Measurements from ENCODE around the gene BABAM2.

Gene BABAM2

DNA sequence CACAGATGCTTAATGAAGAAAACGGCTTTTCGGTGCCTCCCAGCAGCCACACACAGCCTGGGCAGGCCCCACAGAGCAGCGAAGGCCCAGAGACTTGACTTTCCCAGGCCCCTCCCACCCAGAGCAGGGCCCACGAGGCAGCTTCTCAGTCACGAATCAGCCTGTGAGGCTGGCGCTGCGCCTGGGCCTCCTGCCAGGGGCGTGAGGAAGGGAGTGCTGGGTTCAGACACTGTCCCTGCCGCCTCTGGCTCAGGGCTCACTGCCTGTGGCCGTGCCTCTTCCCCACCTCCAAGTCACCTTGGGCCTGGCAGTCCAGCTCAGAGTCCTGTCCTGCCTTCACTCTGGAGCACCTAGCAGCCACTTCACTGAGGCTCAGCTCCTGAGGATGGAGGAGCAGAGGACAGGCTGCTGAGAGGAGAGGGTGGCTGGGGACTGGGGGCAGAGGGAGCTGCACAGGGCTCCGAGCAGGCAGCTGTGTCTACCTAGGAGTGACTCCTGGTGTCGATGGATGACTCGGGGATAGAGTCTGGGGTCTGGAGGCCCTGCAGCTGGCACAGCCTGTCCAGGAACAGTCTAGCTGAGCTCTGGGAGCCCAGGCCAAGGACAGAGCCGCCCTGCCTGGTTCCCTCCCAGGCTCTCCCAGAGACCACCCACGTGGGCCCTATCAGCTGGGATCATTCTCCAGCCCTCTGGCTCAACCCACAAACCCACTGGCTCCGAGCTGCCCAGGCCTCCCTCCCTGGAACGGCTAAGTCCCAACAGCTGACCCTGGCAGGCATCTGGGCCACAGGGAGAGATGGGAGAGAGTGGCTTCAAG, 465.8 kb downstream of the BABAM2 start:
- DNase-seq, result no peak
- in situ Hi-C loops (cut with HindIII; ENCODE audit: low pct_ligation_motif_present, low pct_unique_long_range_greater_than_20kb, low sequenced_read_pairs), result no loop called here

DNA sequence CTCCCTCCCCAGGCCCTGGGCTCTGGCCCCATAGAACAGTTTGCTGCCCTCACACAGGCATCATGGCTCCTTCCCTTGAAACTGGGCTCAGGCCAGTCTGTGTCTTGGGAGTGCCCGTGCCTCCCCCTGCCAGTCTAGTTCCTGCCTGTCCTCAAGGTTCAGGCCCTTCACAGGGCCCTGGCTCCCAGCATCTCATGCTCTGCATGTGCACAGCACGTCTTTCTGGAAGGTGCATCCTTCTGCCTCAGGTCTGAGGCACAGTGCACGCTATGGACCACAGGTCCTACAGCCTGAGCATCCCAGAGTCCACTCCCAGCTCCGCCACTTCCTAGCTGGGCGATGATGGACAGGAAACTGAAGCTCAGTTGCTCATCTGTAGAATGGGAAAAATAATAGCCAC, 466.5 kb downstream of the BABAM2 start:
- no peak for DNase-seq
- in situ Hi-C loops (cut with HindIII; ENCODE audit: low pct_ligation_motif_present, low pct_unique_long_range_greater_than_20kb, low sequenced_read_pairs), result no loop called here

DNA sequence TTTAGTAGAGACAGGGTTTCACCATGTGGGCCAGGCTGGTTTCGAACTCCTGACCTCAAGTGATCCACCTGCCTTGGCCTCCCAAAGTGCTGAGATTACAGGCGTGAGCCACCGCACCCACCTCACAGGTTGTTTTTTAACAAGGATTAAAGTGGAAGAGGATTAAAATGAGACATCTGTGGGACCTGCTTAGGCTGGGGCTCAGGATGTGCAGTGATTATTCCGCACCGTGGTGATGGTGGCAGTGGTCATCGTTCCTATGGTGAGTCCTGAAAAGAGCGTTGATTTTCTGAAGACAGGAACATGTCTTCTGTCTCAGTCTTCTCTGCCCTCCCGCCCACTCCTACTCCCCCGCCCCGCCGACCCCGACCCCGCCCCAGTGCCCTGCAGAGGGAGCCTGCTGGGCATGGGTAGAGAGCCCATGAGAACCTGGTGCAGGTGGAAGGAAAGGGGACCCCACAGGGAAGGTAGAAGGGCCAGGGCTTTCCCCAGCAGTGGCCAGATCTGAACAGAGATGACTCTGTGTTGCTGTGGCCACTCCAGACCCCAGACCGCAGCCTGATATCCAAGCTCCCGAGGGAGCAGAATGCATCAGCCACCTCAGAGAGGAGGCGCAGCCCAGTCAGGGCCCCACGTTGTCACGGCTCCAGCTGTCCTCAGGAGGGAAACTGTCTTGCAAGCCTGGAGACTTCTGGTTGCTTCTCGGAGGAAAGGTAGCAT, 467.6 kb downstream of the BABAM2 start:
- in situ Hi-C loops (cut with HindIII; ENCODE audit: low pct_ligation_motif_present, low pct_unique_long_range_greater_than_20kb, low sequenced_read_pairs), result no loop called here
- no peak for DNase-seq

DNA sequence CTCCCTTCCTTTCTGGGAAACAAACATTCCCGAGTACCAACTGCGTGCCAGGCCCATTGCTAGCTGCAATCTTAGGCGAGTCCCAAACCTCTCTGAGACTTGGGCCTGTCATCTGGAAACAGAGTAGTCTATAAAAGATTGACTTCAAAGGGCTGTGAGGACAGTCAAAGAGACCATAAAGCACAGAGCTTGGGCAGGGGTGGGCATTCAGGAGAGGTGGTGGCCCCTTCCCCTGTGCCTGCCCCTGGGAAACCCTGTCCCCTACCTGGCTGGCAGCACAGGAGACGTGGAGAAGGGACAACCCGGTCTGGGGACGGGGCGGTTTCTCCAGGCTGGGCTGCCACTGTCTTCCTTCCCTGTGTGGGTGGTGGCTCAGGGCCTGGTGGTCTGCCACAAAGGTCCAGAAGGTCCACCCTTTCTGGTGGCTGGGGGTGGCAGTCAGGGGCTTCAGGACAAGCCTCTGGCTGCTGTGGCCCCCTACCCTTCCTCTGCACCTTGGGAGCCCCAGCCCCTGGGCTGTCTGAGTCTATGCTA, 468.2 kb downstream of the BABAM2 start:
- DNase-seq, result no peak
- in situ Hi-C loops (cut with HindIII; ENCODE audit: low pct_ligation_motif_present, low pct_unique_long_range_greater_than_20kb, low sequenced_read_pairs), result no loop called here

DNA sequence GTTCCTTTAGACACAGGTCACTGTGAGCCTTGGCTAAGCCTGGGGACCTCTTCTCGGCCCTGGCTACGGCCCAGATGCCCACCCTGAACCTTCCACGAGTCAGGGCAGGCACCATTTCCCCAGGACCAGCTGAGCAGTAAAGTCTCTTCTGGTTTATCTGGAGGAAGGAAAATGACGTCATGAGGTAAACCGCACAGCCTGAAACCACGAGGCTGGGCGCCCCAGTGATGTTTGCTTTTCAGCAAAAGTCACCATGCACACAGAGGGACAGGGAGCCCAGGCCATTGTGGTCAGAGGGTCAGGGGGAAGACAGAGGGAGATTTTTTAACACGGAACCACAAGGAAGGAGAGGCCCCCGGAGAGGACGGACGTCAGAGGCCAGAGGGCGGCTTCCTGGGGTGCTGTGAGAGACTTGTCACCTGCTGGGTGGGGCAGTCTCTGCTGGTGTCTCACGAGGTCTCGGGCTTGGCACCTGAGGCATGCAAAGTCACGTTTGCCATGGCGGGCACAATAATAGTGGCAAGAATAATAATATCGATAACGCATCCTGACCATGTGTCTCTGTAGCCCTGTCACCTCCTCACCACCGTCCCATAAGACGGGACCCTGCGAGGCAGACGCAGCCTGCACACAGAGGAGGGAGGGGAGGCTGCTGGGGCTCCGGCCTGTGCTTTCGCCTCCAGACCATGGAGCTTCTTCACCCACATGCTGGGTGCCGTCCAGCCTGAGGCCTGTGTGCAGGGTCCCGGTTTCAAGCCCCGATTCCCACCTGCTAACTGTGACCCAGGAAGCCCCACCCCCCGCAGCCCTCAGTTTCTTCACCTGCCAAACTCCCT, 468.9 kb downstream of the BABAM2 start:
- in situ Hi-C loops (cut with HindIII; ENCODE audit: low pct_ligation_motif_present, low pct_unique_long_range_greater_than_20kb, low sequenced_read_pairs), result no loop called here
- DNase-seq, result no peak

DNA sequence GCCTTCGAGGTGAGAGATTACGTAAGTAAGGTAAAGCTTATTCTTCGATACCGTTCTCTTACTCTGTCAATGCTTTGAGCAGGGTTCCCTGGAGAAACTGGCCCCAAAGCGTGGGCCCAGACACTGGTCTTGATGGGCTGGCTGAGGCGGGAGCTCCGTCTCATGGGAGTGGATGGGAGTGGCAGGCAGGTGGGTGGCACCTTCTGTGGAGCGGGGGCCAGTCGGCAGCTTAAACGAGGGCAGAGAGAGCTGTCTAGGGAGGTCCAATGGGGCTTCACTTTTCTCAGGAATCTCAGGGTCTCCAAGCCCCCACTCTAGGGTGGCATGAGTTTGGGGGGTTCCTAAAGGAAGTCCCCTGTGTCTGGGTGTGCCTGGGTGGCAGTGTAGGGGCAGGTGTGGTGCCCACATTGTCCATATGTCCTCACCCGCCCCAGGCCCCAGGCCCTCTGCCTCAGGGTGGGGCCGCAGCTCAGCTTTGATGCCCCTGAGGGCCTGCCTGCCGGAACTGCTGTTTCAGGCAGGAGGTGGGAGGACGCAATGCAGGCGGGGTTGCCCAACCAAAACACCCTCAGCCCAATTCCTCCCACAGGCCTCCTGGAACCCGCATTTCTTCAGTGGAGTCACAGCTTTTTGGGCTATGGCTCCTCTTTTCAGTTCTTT, 469.7 kb downstream of the BABAM2 start:
- no peak for DNase-seq
- in situ Hi-C loops (cut with HindIII; ENCODE audit: low pct_ligation_motif_present, low pct_unique_long_range_greater_than_20kb, low sequenced_read_pairs), result no loop called here

DNA sequence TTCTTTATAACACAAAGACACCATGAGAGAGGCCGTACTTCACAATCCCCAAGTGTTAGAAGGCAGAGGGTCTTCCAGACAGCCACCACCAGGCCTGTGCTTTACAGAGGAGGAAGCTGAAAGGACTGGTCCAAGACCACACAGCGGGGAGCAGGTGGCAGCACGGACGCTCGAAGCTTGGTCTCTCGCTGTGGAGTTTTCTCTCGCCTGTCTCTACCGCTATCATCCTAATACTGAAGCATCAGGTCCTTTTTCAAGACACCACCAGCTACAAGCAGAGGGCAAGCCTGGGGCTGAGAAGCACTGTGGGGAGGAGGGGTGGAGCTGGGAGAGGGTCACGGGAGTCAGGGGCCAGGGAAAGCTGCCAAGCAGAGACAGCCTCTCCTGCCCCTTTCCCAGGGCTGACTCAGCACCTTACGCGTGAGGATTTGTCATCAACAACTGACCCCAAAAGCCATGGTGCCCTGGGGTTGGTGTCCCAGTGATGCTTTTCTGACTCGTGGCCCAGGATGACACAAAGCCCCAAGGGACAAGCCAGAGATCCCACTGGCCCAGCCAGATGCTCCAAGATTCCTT, 470.3 kb downstream of the BABAM2 start:
- DNase-seq, result peak; percentile 25
- in situ Hi-C loops (cut with HindIII; ENCODE audit: low pct_ligation_motif_present, low pct_unique_long_range_greater_than_20kb, low sequenced_read_pairs), result no loop called here

DNA sequence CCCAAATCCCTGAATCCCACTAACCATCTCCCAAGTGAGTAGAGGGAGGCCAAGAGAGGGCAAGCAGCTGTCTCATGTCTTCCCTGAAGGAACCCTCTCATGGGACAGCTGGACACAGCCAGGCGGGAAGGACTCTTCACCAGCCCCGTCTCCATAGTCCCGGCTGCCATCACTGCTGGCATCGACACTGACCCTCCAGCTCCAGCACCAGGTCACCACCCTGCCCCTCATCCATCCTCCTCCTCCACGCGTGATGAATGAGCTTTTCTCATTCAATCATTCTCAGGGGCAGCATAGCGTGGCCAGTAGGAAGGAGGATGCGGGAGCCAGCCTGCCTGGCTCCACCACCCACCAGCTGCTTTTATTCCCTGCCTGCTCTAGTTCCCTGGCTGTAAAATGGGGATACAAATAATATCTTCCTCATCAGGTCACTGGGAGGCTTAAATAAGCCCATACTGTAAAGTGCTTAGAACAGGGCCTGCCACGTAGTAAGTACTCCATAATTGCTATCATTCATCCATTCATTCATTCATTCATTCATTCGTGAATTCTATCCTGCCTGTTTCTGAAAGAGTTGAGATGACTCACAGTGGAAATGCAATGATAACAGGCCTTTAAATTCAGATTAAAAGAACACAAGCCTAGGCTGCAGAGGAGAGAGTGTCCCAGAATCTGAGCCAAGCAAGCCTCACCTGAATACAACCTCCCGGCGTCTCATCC, 471.6 kb downstream of the BABAM2 start:
- in situ Hi-C loops (cut with HindIII; ENCODE audit: low pct_ligation_motif_present, low pct_unique_long_range_greater_than_20kb, low sequenced_read_pairs), result no loop called here
- no peak for DNase-seq

DNA sequence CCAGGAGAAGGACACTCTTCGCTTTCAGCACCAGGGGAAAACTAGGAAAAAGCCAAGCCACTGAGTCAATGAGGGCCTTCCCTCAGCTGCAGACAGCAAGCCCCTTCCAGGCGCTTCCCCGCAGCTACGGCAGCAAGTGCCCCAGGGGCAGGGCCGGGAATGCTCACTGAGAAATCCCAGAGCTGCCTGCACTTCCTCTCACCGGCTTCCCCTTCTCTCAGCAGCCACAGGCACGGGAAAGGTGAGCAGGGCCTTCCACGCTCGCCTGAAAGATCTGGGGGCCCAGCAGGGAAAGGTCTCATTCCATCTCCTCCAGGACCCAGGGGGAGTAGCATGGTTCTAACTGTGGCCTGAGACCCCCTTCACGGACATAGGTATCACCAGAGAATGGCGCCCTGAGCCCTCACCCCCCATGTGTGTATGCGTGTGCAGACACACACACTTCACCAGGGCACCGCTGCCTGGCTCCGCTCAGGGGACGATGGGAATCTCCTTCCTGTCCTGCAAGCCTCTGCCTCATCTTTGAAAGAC, 472.5 kb downstream of the BABAM2 start:
- in situ Hi-C loops (cut with HindIII; ENCODE audit: low pct_ligation_motif_present, low pct_unique_long_range_greater_than_20kb, low sequenced_read_pairs), result no loop called here
- no peak for DNase-seq

DNA sequence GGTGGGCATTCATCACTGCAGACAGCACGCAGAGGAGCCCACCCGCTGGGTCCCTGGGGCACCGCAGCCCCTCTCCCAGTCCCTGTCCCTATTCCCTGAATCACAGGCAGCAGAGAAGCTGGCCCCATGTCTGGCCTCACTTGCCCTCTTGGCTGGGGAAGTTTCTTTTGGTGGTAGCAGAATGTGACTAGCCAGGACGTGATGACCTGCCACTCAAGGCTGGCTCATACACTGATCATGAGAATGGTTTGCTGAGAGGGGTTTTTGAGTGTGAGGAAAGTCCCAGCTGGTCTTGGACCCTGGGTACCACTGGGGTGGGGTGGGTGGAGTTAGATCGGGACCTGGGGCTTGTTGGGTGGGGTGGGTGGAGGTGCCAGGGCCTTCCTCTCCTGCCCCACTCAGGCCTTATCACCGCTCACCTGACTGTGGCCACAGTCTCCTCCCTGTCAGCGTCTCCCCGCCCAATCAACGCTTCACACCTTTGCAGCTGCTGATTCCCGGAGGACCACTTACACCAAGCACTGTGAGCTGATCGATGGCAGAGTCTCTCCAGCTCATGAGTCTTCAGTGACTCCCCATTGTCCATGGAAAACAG, 473.3 kb downstream of the BABAM2 start:
- DNase-seq, result no peak
- in situ Hi-C loops (cut with HindIII; ENCODE audit: low pct_ligation_motif_present, low pct_unique_long_range_greater_than_20kb, low sequenced_read_pairs), result no loop called here

DNA sequence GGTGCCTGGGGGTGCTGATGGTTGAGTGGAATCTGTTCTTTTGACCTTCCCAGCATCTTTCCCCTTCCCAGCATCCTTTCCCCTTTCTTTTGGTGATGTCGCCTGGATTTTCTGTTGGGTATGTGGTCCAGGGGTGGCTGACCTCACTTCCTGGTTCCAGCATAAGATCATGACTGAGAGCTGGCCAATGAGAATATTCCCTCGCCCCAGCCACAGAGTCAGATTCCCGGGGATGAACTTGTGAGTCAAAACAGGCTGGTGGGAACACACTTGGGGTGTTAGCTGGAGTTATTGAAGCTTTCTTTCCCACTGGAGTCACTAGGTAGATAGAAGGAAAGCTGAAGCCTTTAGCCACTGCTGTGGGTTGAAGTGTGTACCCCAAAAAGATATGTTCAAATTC, 474.1 kb downstream of the BABAM2 start:
- no peak for DNase-seq

DNA sequence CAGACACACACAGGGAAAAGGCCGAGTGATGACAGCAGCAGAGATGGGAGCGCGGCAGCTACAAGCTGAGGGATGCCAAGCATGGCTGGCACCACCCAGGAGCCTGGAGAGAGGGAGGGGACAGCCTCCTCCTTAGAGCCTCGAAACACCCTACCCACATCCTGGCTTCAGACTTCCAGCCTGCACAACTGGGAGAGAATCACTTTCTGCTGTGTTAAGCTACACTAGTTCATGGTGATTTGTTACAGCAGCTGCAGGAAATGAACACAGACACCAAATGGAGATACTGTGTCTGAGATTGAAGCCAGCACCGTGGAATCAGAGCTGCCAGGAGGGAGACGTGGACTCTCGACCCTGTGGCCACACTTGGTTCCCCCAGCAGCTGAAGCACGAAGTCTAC, 474.6 kb downstream of the BABAM2 start:
- in situ Hi-C loops (cut with HindIII; ENCODE audit: low pct_ligation_motif_present, low pct_unique_long_range_greater_than_20kb, low sequenced_read_pairs), result no loop called here
- no peak for DNase-seq

More for the DNA sequence above, 474.1 kb downstream of the BABAM2 start:
- in situ Hi-C loops (cut with HindIII; ENCODE audit: low pct_ligation_motif_present, low pct_unique_long_range_greater_than_20kb, low sequenced_read_pairs), result no loop called here

DNA sequence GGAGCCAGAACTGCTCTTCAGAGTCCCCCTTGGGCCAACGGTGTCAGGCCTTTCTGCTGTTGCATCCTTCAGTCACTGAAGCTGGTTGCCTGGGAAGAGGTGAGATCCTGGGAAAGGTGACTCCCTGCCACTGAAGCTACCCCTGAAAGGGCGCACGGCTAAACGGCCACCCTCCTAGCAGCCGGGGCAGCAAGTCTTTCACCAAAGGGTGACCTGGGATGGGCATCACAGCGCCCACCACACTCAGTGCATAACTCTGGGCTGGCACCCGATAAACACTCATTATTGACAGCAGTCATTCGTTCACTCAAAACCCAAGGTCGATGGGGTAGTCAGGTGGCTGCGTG, 475.6 kb downstream of the BABAM2 start:
- in situ Hi-C loops (cut with HindIII; ENCODE audit: low pct_ligation_motif_present, low pct_unique_long_range_greater_than_20kb, low sequenced_read_pairs), result no loop called here
- no peak for DNase-seq

DNA sequence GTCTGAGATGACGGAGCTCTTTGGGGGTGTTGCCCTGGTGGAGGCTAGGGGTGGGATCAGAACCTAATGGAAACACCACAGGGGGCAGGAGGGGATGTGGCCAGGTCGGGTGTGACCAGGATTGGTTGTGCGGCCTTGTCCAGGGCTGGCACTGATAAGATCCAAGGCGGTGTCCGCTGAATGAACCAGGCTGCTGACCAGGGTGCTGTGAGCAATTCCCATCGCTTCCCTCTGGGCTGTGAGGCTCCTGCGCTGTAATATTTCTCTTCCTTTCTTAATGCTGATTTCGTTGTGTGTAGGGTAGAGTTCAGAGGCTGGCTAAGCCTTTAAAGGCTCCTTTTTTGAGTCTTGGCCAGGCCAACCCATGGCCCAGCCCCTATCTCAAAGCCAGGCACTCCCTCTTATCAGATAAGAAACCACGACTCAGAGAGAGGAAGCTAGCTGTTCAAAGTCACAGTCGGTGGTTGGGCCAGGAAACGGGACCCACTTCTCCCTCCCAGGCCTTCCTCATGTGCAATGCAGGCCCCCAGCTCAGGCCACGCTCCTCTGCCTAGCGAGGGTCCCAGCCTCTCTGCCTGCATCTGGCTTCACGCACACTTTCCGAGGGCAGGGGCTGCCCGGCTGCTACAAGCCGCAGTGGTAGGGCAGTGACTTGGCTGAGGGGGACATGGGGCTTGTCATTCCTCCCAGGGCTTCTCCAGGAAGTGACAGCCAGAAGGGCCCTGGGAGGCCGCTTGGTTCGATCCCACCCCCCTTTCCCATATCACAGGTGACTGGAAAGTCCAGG, 476.2 kb downstream of the BABAM2 start:
- peak; percentile 16 for DNase-seq
- in situ Hi-C loops (cut with HindIII; ENCODE audit: low pct_ligation_motif_present, low pct_unique_long_range_greater_than_20kb, low sequenced_read_pairs), result no loop called here

DNA sequence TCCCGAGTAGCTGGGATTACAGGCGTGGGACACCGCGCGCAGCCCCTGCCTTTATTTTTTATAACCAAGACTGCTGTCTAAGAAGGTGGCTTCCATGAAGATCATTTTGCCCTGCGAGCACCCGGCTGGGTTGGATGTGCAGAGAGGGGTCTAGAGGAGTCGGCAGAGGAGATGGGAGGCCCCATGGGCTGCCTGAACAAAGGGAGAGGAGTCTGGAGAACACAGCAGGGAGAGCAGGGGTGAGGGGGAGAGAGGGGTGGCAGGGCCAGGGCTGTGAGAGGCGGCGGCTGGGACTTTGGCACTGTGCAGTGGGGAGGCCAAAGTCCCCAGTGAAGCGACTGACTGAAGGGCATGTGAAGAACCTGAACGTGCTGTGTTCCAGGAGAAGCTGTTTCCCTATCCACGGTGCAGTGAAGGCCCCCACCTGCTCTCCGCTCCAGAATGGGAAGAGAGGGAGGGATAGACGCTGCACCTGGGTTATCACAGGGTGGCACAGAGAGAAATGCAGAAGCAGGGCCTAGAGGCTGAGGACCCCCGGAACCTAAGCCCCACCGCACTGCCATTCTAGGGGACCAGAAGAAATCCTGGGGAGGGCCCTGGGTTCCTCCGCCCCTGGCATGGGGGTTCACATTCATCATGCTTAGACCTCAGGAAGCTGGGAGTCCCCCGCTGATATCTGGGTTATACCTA, 477.3 kb downstream of the BABAM2 start:
- in situ Hi-C loops (cut with HindIII; ENCODE audit: low pct_ligation_motif_present, low pct_unique_long_range_greater_than_20kb, low sequenced_read_pairs), result no loop called here
- DNase-seq, result no peak

DNA sequence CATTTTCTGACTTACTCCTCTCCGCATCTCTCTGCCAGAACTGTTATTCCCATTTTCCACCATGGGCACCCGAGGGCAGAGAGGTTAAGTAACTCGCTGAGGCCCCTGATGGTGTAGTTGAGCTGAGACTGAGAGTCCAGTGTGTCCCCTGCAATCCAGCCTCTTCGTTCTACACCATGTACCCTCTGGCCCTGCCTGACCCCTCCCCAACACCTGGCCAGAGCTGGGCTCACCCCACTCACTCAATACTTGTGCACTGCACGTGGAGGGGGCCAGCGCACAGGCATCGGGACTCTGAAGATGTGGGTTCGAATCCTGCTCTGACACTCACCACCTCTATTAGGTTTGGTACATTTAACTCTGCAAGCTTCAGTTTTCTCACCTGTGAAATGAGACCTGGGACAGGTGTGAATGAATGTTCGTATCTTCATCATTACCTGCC, 477.8 kb downstream of the BABAM2 start:
- no peak for DNase-seq
- in situ Hi-C loops (cut with HindIII; ENCODE audit: low pct_ligation_motif_present, low pct_unique_long_range_greater_than_20kb, low sequenced_read_pairs), result no loop called here

Data from ACHN (cell line).